Suprapubic skin (tissue), 3 donors: ENCODE measurements around the gene ZRANB1.

Experiments used
- CTCF ChIP-seq, 2 donors: fragments of 200-600 bp in 1 of 2; fragments of 450-650 bp in 1 of 2; sonication (generic) in 1 of 2; IDR thresholded peaks; one replicate each; pipeline ENCODE4 v1.5.1; 2016 to 2019; ENCODE audit warnings: antibody characterized with exemption in 2 of 2, mild to moderate bottlenecking in 1 of 2, moderate library complexity in 1 of 2
- POLR2A ChIP-seq, 2 donors: fragments of 450-650 bp; IDR thresholded peaks; one replicate each; pipeline ENCODE4 v1.6.1; 2017; ENCODE audit warnings: antibody characterized with exemption in 2 of 2, mild to moderate bottlenecking in 2 of 2, moderate library complexity in 2 of 2

GRCh38 chr10:124955868-124956267, 13.9 kb downstream of the ZRANB1 start:
- no peak for TF ChIP-seq CTCF (IDR thresholded peaks at IDR 0.05)
- TF ChIP-seq POLR2A (IDR thresholded peaks at IDR 0.05), result no peak
